Prostate gland (tissue), 2 donors: ENCODE results near the gene AFF3. TPM values are rescaled to one million over a fixed set of nuclear protein-coding genes. Genes with fewer than 3 reads are reported as not detected.

Source experiments
- DNase-seq: peaks from one replicate; pipeline ENCODE4 v3.0.0-alpha.2; 2019; ENCODE audit warnings: low spot score
- H3K27ac ChIP-seq, 2 donors: fragments of 200-600 bp; sonication (generic); 2 replicates each; pipeline ENCODE4 v1.5.1; 2017 to 2019
- H3K27me3 ChIP-seq: fragments of 200-600 bp; sonication (generic); replicated peaks from 2 replicates; pipeline ENCODE4 v1.5.1; 2019; ENCODE audit not compliant: insufficient read depth
- H3K36me3 ChIP-seq, 2 donors: fragments of 200-600 bp; sonication (generic); 1 replicate in 1 of 2; 2 replicates in 1 of 2; pipeline versions ENCODE4 v1.5.1 to v1.8.1; 2017 to 2019
- H3K4me1 ChIP-seq: fragments of 200-600 bp; sonication (generic); replicated peaks from 2 replicates; pipeline ENCODE4 v1.5.1; 2019
- H3K4me3 ChIP-seq, 2 donors: fragments of 200-600 bp; sonication (generic); 2 replicates each; pipeline ENCODE4 v1.5.1; 2017 to 2019
- H3K9me3 ChIP-seq: fragments of 200-600 bp; sonication (generic); 2 replicates; pipeline ENCODE4 v1.5.1; 2017
- POLR2A ChIP-seq: fragments of 450-650 bp; IDR thresholded peaks from one replicate; pipeline ENCODE4 v1.6.1; 2016; ENCODE audit warnings: antibody characterized with exemption, mild to moderate bottlenecking
- POLR2AphosphoS5 ChIP-seq: sonication (generic); formaldehyde crosslinking; IDR thresholded peaks from one replicate; pipeline ENCODE4 v1.6.1; 2017; ENCODE audit warnings: antibody characterized with exemption
- WGBS: methylation state at CpG from one replicate; pipeline ENCODE4 v1.1.5; 2018; 5-methylcytosine and 5-hydroxymethylcytosine counted together
- intact Hi-C: fragments of 100-400 bp; cut with DNase I; formaldehyde crosslinking; loops from one replicate; pipeline ENCODE4 v1.14.2; 2022
- total RNA-seq, 2 donors: library from RNA; depleted of rRNA; stranded (reverse); fragments of >200 nt; gene quantifications; one replicate each; pipeline ENCODE4 v1.1.0, GENCODE V29; 2016
- TF ChIP-seq, protein P1 (sequence below), 4 experiments: fragments of 200-600 bp in 2 of 4; fragments of 450-650 bp in 2 of 4; sonication (generic) in 2 of 4; IDR thresholded peaks; 1 replicate in 3 of 4; 2 replicates in 1 of 4; pipeline ENCODE4 v1.5.1; 2016 to 2019; ENCODE audit warnings: antibody characterized with exemption in 4 of 4, mild to moderate bottlenecking in 2 of 4, moderate library complexity in 2 of 4

AFF3 gene
- total RNA-seq, 2 donors from 2014 or later: 74.4 to 113 TPM

GRCh38 chr2:99544608-99545007 lies 597.8 kb downstream of the AFF3 start:
- 87% methylated on average over 6 of the region's 6 CpGs for WGBS
- Histone ChIP-seq H3K4me1 (no peaks in the 10 kb centered on the region), H3K27ac (no peak overlapping the region), H3K9me3 (no peaks in the 10 kb centered on the region), H3K27me3 (no peaks in the 10 kb centered on the region), H3K36me3 (no peaks in the 10 kb centered on the region), H3K4me3 (no peak overlapping the region)
- intact Hi-C loops: no loop called here
- TF ChIP-seq, protein P1, sequence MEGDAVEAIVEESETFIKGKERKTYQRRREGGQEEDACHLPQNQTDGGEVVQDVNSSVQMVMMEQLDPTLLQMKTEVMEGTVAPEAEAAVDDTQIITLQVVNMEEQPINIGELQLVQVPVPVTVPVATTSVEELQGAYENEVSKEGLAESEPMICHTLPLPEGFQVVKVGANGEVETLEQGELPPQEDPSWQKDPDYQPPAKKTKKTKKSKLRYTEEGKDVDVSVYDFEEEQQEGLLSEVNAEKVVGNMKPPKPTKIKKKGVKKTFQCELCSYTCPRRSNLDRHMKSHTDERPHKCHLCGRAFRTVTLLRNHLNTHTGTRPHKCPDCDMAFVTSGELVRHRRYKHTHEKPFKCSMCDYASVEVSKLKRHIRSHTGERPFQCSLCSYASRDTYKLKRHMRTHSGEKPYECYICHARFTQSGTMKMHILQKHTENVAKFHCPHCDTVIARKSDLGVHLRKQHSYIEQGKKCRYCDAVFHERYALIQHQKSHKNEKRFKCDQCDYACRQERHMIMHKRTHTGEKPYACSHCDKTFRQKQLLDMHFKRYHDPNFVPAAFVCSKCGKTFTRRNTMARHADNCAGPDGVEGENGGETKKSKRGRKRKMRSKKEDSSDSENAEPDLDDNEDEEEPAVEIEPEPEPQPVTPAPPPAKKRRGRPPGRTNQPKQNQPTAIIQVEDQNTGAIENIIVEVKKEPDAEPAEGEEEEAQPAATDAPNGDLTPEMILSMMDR (IDR thresholded peaks at IDR 0.05): no peak
- TF ChIP-seq POLR2A (no peak), POLR2AphosphoS5 (no peak)
- DNase-seq: no peak

DNA sequence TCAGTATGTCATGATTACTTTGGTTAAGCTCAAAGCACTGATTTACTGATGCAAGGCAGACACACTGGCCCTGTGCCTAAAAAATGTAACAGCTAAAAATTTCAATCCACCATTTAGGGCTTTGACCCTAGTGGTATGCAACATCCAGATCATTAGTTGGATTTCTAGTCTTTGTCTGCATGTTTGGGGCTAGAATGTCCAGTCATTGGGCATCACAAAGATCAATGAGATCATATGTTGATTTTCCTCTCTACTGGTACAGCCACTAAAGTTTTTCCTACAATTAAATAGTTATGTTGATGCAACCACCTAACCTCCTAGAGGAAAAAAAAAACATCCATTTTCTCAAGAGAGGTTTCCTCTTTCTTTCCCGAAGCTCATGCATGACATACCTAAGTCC lies 599.1 kb downstream of the AFF3 start:
- no peak overlapping the region for H3K4me3 ChIP-seq
- no peaks in the 10 kb centered on the region for H3K9me3 ChIP-seq
- no peak for TF ChIP-seq POLR2A
- TF ChIP-seq POLR2AphosphoS5: no peak
- TF ChIP-seq, protein P1 (IDR thresholded peaks at IDR 0.05): no peak
- intact Hi-C loops: no loop called here
- H3K36me3 ChIP-seq: no peaks in the 10 kb centered on the region
- H3K27me3 ChIP-seq: no peaks in the 10 kb centered on the region
- 75% methylated on average over 1 of the region's 1 CpG for WGBS
- H3K4me1 ChIP-seq: no peaks in the 10 kb centered on the region
- no peak for DNase-seq
- no peak overlapping the region for H3K27ac ChIP-seq

DNA sequence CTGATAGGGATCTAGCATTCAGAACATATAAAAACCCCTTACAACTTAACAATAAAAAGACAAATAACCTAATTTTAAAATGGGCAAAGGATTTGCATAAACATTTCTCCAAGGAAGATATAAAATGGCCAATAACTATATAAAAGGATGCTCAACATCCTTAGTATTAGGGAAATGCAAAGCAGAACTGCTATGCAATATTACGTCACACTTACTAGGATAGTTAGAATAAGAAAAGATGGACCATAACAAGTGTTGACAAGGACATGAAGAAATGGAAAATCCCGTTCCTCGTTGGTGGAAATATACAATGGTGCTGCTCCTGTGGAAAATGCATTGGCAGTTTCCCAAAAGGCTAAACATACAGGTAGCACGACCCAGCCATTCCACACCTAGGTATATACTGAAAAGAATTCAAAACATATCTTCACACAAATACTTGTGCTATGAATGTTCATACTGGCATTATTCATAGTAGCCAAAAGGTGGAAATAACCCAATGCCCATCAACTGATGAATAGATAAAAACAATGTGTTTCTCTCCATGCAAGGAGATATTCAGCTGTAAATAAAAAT lies 604.4 kb downstream of the AFF3 start:
- Histone ChIP-seq H3K36me3 (no peaks in the 10 kb centered on the region), H3K27ac (no peak overlapping the region), H3K4me3 (no peak overlapping the region), H3K9me3 (no peaks in the 10 kb centered on the region), H3K4me1 (no peaks in the 10 kb centered on the region), H3K27me3 (no peaks in the 10 kb centered on the region)
- intact Hi-C loops: no loop called here
- no peak for DNase-seq
- TF ChIP-seq POLR2A (no peak), POLR2AphosphoS5 (no peak)
- TF ChIP-seq, protein P1 (IDR thresholded peaks at IDR 0.05): no peak
- WGBS: 89% methylated on average over 4 of the region's 4 CpGs

- Histone ChIP-seq H3K4me1 (no peaks in the 10 kb centered on the region), H3K36me3 (no peaks in the 10 kb centered on the region), H3K9me3 (no peaks in the 10 kb centered on the region), H3K27me3 (no peaks in the 10 kb centered on the region), H3K4me3 (no peak overlapping the region), H3K27ac (no peak overlapping the region)
- DNase-seq: no peak
- intact Hi-C loops: no loop called here
- TF ChIP-seq POLR2A (no peak), POLR2AphosphoS5 (no peak)
- TF ChIP-seq, protein P1 (IDR thresholded peaks at IDR 0.05): no peak
- WGBS: 85% methylated on average over 2 of the region's 2 CpGs
Observed at GRCh38 chr2:99524056-99524455, 618.3 kb downstream of the AFF3 start.

DNA sequence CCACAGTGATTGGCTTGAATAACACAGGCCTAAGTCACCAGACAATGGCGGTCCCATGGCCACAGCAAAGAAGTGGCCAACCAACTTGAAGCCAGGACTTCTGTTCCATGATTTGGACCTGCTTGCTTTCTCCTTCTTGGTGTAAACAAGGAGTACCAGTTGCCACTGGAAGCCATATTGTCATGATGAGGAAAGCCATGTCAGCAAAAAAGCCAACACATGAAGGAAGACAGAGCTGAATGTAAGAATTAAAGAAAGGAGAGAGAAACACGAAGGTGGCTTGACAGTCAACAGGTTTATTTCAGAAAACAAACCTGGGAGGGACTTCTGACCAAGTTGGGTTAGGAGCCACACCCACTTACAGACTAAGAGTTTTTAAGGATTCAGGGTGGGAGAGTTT lies 620.2 kb downstream of the AFF3 start:
- Histone ChIP-seq H3K36me3 (no peaks in the 10 kb centered on the region), H3K27ac (no peak overlapping the region), H3K4me1 (no peaks in the 10 kb centered on the region), H3K9me3 (no peaks in the 10 kb centered on the region), H3K4me3 (no peak overlapping the region), H3K27me3 (no peaks in the 10 kb centered on the region)
- intact Hi-C loops: no loop called here
- WGBS: 97% methylated on average over 2 of the region's 2 CpGs
- TF ChIP-seq, protein P1 (IDR thresholded peaks at IDR 0.05): no peak
- no peak for TF ChIP-seq POLR2AphosphoS5
- TF ChIP-seq POLR2A: no peak
- no peak for DNase-seq
